Hindlimb muscle (tissue), 1 donor: ENCODE data around the gene PKDCC. TPM values are rescaled to one million over a fixed set of nuclear protein-coding genes. Genes with fewer than 3 reads are reported as not detected.

Experiments
- DNase-seq: peaks from one replicate; pipeline ENCODE4 v3.0.0-alpha.2; 2013
- polyA plus RNA-seq: library from polyadenylated mRNA; unstranded; fragments of 120-200 nt; gene quantifications from one replicate; pipeline ENCODE4 v1.2.1, GENCODE V29; 2013; ENCODE audit not compliant: insufficient read length

Gene PKDCC, protein sequence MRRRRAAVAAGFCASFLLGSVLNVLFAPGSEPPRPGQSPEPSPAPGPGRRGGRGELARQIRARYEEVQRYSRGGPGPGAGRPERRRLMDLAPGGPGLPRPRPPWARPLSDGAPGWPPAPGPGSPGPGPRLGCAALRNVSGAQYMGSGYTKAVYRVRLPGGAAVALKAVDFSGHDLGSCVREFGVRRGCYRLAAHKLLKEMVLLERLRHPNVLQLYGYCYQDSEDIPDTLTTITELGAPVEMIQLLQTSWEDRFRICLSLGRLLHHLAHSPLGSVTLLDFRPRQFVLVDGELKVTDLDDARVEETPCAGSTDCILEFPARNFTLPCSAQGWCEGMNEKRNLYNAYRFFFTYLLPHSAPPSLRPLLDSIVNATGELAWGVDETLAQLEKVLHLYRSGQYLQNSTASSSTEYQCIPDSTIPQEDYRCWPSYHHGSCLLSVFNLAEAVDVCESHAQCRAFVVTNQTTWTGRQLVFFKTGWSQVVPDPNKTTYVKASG
- 116 TPM for polyA plus RNA-seq

DNA sequence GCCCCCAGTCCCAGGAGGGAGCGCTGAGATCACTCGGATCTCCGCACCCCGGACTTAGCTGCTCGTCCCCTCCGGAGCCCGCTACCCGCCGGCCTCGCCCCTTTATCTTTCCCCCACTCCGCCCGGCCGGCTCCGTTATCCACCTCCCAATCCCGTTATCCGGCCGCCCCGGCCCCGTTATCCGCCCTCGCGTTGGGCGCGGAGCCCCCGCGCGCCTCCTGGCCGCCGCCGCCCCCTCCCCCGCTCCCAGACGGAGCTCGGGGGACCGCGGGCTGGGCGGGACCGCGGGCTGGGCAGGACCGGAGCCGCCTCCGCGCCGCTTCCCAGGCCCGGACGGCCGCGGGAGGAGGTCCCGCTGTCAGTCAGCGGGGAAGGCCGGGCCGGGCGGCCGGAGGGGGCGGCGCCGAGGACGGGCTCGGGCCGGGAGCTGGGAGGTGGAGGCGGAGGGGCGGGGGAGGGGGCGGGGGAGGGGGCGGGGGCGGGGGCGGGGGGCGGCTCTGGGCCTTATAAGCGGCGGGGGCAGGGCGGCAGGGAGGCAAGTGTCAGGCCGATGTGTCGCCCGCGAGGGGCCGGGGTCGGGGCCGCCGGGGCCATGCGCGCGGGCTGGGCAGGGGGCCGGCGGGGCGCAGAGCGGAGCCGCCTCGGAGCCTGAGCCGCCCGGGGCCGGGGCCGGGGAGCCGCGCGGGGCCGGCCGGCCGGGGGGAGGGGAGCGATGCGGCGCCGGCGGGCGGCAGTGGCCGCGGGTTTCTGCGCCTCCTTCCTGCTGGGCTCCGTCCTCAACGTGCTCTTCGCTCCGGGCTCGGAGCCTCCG, at the start of gene PKDCC:
Gene PKDCC (plus strand): TSS at position 534 of the 811 bp plus-strand sequence. CDS start 179 bp downstream, at position 713.
- DNase-seq = peak; percentile 94

DNA sequence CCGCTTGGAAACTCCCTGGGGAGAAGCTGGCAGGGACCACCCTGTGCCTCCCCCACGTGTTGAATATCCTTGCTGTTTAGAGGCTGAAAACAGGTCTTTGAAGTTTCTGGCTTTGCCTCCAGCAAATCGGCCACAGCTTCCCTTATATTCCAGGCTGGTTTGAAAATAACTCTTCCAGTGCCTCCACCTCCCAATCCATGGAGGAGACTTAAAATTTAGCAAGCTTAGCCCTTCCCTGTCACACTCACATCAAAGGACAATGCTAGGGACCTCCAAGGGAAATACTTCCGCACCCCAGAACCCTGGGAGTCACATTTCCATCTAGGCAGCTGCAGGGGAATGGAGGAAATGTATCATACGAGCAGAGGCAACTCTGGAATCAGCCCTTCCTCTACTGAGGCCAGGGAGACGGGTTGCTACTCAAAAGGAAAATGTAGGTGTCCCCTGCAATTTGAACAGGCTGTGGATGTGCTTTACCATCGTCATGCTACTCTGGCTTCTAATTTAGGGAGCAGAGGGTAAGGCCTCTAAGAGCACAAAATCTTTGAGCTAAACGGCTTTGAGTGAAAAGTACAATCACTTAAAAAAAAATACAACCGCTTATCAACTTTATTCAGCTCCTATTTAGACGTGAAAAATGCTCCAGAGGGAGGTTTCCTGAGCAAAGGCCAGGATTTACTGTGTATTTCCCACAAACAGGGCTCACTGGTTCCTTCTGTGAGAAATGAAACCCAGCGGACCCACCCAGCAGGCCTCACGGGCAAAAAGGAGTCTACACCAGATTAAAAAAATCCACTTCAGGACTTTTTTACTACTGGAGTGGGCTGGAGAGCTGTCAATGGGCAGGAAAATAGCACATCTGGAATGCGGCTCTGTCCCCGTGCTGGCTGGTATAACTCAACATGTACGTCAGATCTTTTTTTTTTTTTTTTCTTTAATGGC, 49.4 kb upstream of the PKDCC start:
- DNase-seq = peak; percentile 80

DNA sequence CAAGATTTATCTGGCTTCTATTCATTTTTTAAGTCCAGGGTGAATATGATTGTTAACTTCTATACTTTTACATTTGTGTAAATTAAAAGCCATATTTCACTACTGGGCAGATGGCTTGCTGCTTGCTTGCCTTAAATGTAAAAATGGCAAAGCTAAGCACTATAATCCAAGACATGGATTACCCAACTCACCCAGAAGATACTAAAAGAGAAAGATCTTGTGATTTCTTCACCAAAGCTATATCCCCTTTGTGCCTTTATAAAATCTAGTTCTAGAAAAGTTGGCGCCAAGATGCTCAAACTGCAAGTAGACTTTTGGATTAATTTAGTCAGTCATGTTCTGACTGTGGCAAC, 48.7 kb upstream of the PKDCC start:
- no peak for DNase-seq

DNA sequence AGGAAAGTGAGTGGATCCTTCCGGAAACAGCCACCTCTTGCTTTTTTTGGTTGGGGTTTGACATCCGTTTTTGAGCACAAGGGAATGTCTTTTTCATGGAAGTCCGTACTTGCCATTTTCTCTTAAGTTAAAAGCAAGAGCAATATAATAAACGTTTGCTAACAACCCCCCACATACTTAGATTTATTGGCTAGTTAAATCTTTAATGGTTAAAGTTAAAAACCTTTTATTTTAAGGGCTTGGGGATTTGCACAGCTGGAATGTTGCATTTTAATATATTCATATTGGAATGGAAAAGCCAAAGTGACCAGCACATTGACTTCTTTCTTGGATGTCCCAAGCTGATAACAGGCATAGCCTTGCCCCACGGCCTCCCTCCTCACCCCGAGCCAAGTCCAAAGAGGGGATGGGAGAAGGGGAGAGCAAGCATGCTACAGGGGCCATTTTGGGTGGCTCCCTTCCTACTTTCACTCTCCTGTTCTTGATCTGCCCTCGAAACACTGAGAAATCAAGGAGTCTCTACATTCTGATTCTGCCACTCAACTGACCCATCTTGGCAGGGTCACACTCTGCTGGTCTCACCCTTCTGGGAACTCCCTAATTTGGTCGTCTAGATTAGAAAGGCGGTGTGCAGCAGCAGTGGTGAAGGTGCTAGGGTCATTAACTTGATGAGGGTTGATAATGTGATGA, 48.1 kb upstream of the PKDCC start:
- no peak for DNase-seq

DNA sequence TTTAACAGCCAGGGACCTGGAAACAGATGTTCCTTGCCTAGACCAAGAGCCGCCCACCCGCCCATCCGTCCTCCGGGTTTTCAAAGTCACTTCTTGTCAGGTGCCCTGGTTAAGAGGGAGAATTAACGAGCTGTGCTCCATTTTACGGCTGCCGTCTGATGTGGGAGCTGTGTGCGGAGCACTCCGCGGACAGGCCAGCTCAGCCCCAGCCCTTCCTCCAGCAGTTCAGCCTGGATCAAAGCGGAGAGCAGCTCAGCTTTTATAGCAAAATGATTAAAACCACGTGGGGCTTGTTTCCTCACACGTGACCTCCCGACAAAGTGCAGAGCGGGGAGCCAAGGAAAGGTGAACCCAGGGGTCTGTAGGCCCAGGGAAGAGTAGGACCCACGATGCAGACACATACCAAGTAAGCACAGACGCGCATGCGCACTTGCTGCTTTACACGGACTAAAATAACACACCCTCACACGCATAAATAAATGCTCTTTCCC, 46.1 kb upstream of the PKDCC start:
- peak; percentile 42 for DNase-seq

DNA sequence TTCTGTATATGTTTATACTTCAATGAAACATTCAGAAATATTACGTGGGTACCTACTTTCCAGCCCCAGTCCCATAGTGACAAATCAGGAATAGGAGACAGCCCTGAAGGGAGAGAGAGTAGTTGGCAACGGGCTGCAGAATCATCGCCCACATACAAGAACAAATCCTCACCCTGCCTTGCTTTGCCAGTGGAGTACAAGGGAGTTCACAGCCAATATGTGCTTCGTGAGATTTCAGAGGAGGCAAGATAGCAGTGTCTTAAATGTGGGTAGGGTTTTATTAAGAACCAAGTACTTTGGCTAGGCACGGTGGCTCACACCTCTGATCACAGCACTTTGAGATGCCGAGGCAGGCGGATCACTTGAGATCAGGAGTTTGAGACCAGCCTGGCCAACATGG, 40.3 kb upstream of the PKDCC start:
- DNase-seq = no peak

DNA sequence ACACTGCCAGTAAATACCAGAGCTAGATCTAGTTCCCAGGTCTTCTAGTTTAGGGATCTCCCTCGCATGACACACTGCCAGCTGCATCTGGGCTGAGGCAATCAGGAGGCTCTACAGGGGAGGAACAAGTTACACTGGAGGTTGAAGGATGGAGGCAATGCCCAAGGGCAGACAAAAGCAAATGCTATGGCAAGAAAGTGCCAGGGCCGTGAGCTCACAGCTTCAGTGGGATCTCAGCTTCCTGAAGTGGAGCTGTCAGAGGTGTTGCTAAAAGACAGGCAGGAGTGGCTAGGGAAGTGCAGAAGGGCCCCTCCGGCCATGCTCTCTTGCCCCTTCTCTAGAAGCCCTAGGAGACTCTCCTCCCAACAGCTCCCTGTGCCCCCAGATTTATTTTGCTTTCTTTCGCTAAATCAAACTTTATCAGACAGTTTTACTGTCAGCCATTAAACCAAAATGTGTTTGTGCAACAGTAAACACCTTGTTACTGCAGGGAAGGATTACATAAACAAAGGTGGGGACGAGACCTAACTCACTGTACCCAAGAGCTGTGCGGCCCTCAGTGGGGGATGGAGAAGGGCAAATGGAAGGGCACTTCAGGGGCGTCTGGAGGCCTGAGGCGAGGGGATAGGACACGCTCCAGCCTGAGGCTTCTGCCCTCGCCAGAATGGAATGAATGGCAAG, 39.4 kb upstream of the PKDCC start:
- DNase-seq = no peak

DNA sequence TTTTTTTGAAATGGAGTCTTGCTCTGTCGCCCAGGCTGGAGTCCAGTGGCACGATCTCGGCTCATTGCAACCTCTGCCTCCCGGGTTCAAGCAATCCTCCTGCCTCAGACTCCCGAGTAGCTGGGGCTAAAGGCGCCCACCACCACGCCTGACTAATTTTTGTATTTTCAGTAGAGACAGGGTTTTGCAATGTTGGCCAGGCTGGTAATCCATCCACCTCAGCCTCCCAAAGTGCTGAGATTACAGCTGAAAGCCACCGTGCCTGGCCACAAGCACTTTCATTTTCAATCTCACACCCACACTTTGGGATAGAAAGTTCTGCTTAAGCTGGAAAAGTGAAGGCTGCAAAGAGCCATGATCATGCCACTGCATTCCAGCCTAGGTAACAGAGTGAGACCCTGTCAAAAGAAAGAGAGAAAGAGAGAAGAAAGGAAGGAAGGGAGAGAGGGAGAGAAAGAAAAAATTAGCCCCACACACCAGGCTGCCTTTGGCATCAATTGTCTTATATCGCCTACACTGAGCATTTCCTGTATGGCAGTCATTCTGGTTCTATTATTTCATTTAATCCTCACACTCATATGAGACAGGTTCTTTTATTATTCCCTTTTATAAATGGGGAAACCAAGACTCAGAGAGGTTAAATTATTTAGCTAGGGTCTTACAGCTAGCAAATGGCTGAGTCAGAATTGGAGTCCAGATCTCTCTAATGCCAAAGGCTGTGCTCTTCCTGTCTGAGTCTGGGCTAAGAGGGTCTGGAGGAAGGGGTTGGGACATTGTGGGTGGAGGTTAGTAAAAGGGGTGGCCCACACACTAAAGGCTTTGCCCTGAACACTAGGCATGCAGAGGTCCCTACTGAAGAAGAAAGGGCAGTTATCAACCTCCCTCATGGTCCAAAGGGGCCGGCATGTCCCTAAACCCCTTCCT, 37.9 kb upstream of the PKDCC start:
- no peak for DNase-seq

DNA sequence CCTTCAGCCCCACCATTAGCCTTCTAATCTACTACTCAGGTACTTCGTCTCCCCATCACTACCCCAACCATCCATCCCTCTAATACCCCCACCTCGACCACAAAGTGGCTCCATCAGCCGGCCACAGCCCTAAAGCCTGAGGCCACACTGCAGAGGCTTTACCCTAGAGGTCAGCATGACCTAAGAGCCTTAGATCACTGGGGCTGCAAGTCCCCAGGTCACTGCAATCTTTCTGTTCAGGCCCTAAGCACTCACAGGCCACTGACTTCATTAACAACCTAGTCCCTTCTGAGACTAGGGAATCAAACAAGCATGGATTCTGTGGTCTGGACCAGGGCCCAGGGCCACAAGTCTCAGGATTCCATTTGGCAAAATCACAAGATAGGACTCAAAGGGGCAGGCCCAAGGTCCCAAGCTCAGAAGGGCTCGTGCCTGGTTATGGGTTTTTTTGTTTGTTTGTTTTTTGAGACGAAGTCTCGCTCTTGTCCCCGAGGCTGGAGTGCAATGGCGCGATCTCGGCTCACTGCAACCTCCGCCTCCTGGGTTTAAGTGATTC, 37.0 kb upstream of the PKDCC start:
- no peak for DNase-seq

DNA sequence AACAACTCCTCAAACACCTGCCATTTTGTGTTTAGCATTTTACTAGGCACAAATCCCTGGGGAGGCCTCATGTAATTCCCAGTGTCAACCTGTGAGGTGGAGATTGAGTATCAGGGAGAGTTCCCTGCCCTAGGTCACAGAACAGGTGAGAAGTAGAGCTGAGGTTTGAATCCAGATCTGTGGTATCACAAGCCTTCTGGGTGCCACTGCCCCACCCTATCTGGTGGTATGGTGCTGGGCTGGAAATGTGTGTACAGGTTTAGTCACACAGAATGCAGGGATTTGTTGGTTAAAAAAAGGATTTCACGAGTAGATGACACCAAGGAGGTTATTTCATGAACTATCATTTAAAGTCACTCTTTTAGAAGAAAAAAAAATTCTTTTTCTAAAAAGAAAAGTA, 35.7 kb upstream of the PKDCC start:
- DNase-seq = no peak

DNA sequence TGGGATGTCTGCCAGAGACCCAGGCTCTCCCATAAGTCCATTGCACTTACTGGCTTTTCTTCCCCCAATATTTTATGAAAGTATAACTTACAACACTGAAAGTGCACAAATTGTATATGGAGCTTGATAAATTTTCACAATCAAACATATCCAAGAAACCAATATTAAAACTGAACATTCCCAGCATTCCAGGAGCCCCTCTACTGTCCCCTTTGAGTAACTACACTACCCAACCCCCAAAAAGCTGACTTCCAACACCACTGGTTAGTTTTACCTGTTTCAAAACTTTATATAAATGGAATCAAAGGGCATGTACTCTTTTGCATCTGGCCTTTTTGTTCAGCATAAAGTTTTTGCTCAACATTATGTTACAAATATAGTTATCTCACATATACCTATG, 35.2 kb upstream of the PKDCC start:
- no peak for DNase-seq

DNA sequence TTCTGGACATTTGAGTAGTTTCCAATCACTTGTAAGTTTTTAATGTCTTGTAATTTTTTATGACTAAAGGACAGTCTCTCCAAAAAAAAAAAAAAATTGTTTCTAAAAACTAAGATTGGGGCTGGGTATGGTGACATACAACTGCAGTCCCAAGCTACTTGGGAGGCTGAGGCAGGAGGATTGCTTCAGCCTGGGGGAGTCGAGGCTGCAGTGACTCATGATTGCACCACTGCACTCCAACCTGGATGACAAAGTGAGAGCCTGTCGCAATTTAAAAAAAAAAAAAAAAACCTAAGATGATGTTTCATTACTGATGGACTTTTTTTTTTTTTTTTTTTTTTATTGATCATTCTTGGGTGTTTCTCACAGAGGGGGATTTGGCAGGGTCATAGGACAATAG, 34.4 kb upstream of the PKDCC start:
- no peak for DNase-seq

DNA sequence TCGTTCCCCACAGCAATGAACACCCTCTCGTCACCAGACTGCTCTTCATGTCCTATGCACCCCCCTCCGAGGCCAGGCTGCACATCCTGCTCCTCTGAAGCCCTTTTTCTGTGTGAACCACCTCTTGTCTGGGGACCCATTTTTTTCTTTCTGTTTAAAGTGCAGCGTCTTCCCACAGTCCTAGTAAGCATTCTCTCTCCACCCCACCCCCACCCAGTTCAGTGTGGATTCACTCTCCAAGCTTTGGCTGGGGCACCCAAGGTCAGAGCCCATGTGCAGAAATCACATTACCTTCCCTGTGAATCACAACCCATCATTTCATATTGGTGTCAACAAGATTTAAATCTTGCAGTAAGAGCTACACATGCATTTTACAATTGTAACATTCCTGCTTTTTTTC, 26.4 kb upstream of the PKDCC start:
- DNase-seq = no peak

DNA sequence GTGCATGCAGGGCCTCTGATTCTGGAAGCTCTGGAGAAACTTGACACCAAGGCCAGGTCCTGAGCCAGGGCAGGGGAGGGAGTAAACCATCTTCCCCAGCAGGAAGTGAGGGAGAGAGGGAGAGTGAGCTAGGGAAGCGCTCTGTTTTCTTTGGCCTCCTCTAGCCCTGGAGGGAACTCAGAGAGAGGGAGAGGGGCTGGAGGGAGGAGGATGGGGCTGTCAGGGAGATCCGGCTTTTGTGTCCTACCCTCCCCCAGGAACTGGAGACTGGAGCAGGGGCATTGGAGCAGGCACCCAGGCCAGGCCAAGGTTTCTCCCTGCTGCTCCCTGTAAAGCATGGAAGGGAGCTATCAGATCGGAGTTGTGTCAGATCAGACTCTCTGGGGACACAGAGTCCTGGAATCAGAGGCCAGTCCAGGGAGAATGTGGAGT, 22.7 kb upstream of the PKDCC start:
- peak; percentile 68 for DNase-seq

DNA sequence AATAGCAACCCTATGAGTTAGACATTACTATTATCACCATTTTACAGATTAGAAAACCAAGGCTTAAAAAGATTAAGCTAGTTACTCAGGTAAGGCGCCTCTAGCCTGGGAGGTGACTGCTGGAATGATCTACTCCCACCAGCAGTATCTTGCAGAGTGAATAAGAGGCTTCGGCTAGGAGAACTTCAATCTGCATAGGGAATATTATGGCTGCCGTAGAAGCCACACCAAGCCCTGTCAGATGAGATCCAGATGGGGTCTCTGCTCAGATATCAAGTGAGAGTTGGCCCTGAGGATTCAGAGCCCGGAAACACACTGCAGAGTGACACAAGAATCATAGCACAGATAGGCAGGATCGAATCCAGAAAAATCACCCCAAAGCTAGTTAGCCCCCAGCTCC, 21.5 kb upstream of the PKDCC start:
- no peak for DNase-seq

DNA sequence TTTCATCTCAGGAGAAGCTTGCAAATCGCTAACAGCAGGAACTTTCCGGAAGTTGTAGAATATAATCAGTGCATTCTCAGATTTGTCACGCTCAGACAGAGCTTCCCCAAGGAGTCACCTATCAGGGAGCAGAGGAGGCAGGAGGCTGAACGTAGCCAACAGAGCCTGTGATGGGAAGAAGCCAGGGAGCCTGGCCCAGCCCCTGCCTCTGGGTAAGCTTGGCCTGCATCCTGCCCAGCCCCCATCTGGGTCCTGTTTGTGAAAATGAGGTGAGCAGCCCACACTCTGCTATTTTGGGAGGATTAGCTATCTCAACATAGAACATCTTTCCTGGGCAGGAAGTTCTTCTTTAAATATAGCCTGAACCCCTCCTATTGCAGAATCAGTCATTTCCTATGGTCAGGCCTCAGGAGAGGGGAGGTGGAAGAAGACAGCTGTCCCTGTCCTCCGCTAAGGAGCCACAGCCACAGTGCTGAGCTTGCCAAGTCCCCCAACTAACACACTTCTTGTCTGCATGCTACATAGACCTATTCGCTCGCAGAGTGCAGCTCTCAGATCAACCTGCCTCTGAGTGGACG, 19.2 kb upstream of the PKDCC start:
- no peak for DNase-seq

DNA sequence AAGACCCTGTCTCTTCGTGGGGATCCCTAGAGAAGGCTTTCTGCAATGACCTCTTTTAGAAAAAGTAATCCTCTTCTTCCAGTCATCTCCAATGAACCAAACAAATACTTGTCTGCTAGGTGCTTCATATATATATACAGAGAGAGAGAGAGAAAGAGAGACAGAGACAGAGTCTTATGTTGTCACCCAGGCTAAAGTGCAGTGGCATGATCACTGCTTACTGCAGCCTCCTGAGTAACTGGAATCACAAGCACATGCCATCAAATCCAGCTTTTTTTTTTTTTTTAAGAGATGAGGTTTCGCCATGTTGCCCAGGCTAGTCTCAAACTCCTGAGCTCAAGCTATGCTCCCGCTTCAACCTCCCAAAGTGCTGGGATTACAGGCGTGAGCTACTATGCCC, 18.6 kb upstream of the PKDCC start:
- DNase-seq = no peak

DNA sequence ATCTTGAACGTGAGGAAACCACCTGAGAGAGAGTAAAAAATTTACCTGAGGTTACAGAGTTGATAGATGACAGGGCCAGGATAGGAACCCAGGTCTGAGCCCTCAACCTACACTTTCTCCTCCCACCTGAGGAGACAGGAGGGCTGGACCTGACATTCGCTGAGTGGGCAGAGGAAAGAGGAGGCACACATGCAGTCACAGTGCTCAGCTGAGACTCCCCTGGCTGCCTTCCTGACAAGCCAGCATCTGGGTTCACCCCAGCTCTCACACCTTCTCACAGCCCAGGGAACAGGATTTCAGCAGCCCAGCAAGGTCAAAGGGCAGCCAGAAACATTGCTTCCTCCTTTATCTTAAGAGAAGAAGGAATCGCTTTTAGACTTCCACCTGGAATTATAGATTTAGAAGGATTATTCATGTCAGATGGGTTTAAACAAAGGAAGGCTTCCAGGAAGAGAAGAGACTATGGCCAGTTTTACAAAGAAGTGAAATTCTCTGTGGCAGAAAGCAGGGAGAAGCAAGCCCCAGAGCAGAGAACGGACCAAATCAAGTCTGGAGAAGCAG, 18.1 kb upstream of the PKDCC start:
- DNase-seq = no peak

DNA sequence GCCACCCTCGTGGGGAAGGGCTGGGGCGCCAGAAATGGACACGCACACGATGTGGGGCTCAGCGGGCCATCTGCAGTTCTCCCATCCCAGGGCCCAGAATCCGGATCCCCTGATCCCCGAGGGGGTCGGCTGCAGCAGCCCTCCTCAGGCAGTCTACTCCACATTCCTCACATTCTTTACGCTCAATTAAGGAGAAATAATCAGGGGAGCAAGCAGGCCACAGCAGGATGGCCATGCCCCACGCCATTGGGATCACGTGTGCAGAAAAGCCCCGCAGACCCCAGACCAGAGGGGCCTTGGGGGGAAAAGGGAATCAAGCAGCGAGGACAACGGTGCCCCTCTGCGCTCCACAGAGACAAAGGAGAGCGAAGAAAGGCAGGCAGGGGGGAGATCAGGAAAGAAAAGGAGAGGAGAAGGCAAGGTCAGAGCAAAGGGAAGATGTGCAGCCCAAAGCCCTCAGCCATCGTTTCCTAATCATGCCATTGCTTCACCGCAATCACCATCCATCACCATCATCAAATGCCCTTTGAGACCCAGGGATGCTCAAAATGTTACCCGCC, 17.5 kb upstream of the PKDCC start:
- DNase-seq = no peak
